DOHH2 (cell line): ENCODE results near the gene GATAD2B.
"Not testable (repeated sequence)": the region's sequence is repeated elsewhere in the genome, so short reads cannot be mapped to it uniquely, and the experiment has no call there.

Experiments
- EZH2phosphoT487 ChIP-seq: fragments of 200-600 bp; sonication (generic); IDR thresholded peaks from 2 replicates; pipeline ENCODE4 v1.6.1; 2017; ENCODE audit warnings: borderline replicate concordance, mild to moderate bottlenecking, antibody characterized with exemption, low read length, moderate library complexity, mixed read lengths
- TF ChIP-seq, protein P1 (sequence below): fragments of 200-600 bp; sonication (generic); IDR thresholded peaks from one replicate; pipeline ENCODE4 v1.5.1; 2014; ENCODE audit warnings: antibody characterized with exemption, mild to moderate bottlenecking, low read depth, low read length; ENCODE audit not compliant: poor library complexity, severe bottlenecking

DNA sequence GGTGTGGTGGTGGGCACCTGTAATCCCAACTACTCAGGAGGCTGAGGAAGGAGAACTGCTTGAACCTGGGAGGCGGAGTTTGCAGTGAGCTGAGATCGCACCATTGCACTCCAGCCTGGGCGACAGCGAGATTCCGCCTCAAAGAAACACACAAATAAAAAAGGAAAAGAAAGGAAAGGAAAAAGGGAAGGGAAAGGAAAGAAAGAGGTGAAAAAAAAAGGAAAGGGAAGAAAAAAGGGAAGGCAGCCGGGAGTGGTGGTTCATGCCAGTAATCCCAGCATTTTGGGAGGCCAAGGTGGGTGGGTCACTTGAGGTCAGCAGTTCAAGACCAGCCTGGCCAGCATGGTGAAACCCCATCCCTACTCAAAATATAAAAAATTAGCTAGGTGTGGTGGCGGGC lies 31.7 kb downstream of the GATAD2B start:
- TF ChIP-seq, protein P1, sequence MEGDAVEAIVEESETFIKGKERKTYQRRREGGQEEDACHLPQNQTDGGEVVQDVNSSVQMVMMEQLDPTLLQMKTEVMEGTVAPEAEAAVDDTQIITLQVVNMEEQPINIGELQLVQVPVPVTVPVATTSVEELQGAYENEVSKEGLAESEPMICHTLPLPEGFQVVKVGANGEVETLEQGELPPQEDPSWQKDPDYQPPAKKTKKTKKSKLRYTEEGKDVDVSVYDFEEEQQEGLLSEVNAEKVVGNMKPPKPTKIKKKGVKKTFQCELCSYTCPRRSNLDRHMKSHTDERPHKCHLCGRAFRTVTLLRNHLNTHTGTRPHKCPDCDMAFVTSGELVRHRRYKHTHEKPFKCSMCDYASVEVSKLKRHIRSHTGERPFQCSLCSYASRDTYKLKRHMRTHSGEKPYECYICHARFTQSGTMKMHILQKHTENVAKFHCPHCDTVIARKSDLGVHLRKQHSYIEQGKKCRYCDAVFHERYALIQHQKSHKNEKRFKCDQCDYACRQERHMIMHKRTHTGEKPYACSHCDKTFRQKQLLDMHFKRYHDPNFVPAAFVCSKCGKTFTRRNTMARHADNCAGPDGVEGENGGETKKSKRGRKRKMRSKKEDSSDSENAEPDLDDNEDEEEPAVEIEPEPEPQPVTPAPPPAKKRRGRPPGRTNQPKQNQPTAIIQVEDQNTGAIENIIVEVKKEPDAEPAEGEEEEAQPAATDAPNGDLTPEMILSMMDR: not testable (repeated sequence)
- TF ChIP-seq EZH2phosphoT487: not testable (repeated sequence)
